H9 (cell line): Measurements from ENCODE around the gene GLT6D1. TPM values are rescaled to one million over a fixed set of nuclear protein-coding genes. Genes with fewer than 3 reads are reported as not detected.

Experiments used
- DNase-seq: peaks from one replicate; pipeline ENCODE4 v3.0.0-alpha.2; 2017
- H2AFZ ChIP-seq: one replicate; pipeline ENCODE4 v1.6.1; 2013; ENCODE audit warnings: mild to moderate bottlenecking, low read length, control low read depth, moderate library complexity
- H2AK5ac ChIP-seq: 2 replicates; pipeline ENCODE4 v1.6.1; 2013; ENCODE audit warnings: low read length, control low read depth, mixed read lengths; ENCODE audit not compliant: insufficient read length
- H2BK120ac ChIP-seq: one replicate; pipeline ENCODE4 v1.6.1; 2013; ENCODE audit warnings: low read depth, mild to moderate bottlenecking, low read length, control low read depth, inconsistent platforms; ENCODE audit not compliant: poor library complexity, severe bottlenecking
- H2BK12ac ChIP-seq: 2 replicates; pipeline ENCODE4 v1.6.1; 2013; ENCODE audit warnings: low read length, control low read depth, mixed read lengths, low read depth; ENCODE audit not compliant: insufficient read length
- H2BK15ac ChIP-seq: 2 replicates; pipeline ENCODE4 v1.6.1; 2013; ENCODE audit warnings: low read depth, low read length, control low read depth
- H2BK20ac ChIP-seq: one replicate; pipeline ENCODE4 v1.6.1; 2013; ENCODE audit warnings: low read depth, mild to moderate bottlenecking, low read length, control low read depth, inconsistent platforms; ENCODE audit not compliant: poor library complexity, severe bottlenecking
- H2BK5ac ChIP-seq: 2 replicates; pipeline ENCODE4 v1.6.1; 2013; ENCODE audit warnings: low read length, control low read depth, mixed read lengths; ENCODE audit not compliant: insufficient read length
- H3K14ac ChIP-seq: 2 replicates; pipeline ENCODE4 v1.6.1; 2013; ENCODE audit warnings: low read length, control low read depth; ENCODE audit not compliant: insufficient read depth
- H3K18ac ChIP-seq: 2 replicates; pipeline ENCODE4 v1.6.1; 2013; ENCODE audit warnings: low read depth, mild to moderate bottlenecking, mixed read lengths, low read length, control low read depth; ENCODE audit not compliant: insufficient read length
- H3K23ac ChIP-seq: 2 replicates; pipeline ENCODE4 v1.6.1; 2013; ENCODE audit warnings: low read length, control low read depth, mixed read lengths, low read depth; ENCODE audit not compliant: insufficient read length
- H3K23me2 ChIP-seq: 2 replicates; pipeline ENCODE4 v1.6.1; 2013; ENCODE audit warnings: low read depth, mild to moderate bottlenecking, mixed read lengths, low read length, control low read depth; ENCODE audit not compliant: insufficient read length, poor library complexity, severe bottlenecking
- H3K27ac ChIP-seq: 2 replicates; pipeline ENCODE4 v1.5.1; 2013; ENCODE audit warnings: low read length, control low read depth, mixed read lengths, low read depth; ENCODE audit not compliant: insufficient read length
- H3K27me3 ChIP-seq: 2 replicates; pipeline ENCODE4 v1.6.1; 2013; ENCODE audit warnings: low read length, control low read depth, inconsistent platforms; ENCODE audit not compliant: insufficient read depth
- H3K4ac ChIP-seq: 2 replicates; pipeline ENCODE4 v1.6.1; 2013; ENCODE audit warnings: low read depth, mild to moderate bottlenecking, control low read depth, inconsistent platforms, low read length, moderate library complexity
- H3K4me1 ChIP-seq: 2 replicates; pipeline ENCODE4 v1.6.1; 2013; ENCODE audit warnings: low read length, control low read depth, inconsistent platforms; ENCODE audit not compliant: insufficient read depth
- H3K4me2 ChIP-seq: 2 replicates; pipeline ENCODE4 v1.6.1; 2013; ENCODE audit warnings: low read length, control low read depth, mixed read lengths; ENCODE audit not compliant: insufficient read length, insufficient read depth
- H3K56ac ChIP-seq: 2 replicates; pipeline ENCODE4 v1.6.1; 2013; ENCODE audit warnings: low read depth, mild to moderate bottlenecking, mixed read lengths, low read length, control low read depth; ENCODE audit not compliant: insufficient read length
- H3K79me1 ChIP-seq: 2 replicates; pipeline ENCODE4 v1.6.1; 2013; ENCODE audit warnings: low read depth, mild to moderate bottlenecking, moderate library complexity, low read length, control low read depth, inconsistent platforms; ENCODE audit not compliant: insufficient read depth, poor library complexity, severe bottlenecking
- H3K79me2 ChIP-seq: 2 replicates; pipeline ENCODE4 v1.6.1; 2013; ENCODE audit warnings: low read length, control low read depth, inconsistent platforms; ENCODE audit not compliant: insufficient read depth
- H3K9ac ChIP-seq: 2 replicates; pipeline ENCODE4 v1.6.1; 2013; ENCODE audit warnings: low read length, control low read depth, mixed read lengths; ENCODE audit not compliant: insufficient read length; ENCODE audit errors: extremely low read depth
- H3K9me3 ChIP-seq: one replicate; pipeline ENCODE4 v1.6.1; 2013; ENCODE audit warnings: low read depth, low read length, inconsistent platforms; ENCODE audit not compliant: control insufficient read depth
- H3T11ph ChIP-seq: one replicate; pipeline ENCODE4 v1.6.1; 2013; ENCODE audit warnings: mild to moderate bottlenecking, low read length, control low read depth, inconsistent platforms
- H4K20me1 ChIP-seq: one replicate; pipeline ENCODE4 v1.6.1; 2013; ENCODE audit not compliant: control insufficient read depth, insufficient read length, insufficient read depth
- H4K5ac ChIP-seq: 2 replicates; pipeline ENCODE4 v1.6.1; 2013; ENCODE audit warnings: low read depth, mild to moderate bottlenecking, mixed read lengths, low read length, control low read depth; ENCODE audit not compliant: insufficient read length
- H4K8ac ChIP-seq: replicated peaks from 2 replicates; pipeline ENCODE4 v1.6.1; 2013; ENCODE audit warnings: low read length, control low read depth, mixed read lengths, low read depth; ENCODE audit not compliant: insufficient read length
- H4K91ac ChIP-seq: 2 replicates; pipeline ENCODE4 v1.6.1; 2013; ENCODE audit warnings: low read depth, mild to moderate bottlenecking, moderate library complexity, mixed read lengths, low read length, control low read depth; ENCODE audit not compliant: insufficient read length
- H3K27ac Mint-ChIP-seq, 3 experiments: 2 replicates in 2 of 3; 3 replicates in 1 of 3; pipeline ENCODE4 v1.8.0; 2020 to 2021; ENCODE audit warnings: mixed read lengths in 3 of 3, mild to moderate bottlenecking in 1 of 3, moderate library complexity in 1 of 3
- H3K27me3 Mint-ChIP-seq: 2 replicates; pipeline ENCODE4 v1.8.0; 2021; ENCODE audit warnings: low read depth, mild to moderate bottlenecking, moderate library complexity, mixed read lengths
- H3K36me3 Mint-ChIP-seq, 3 experiments: 2 replicates in 2 of 3; 3 replicates in 1 of 3; pipeline ENCODE4 v1.8.0; 2020 to 2021; ENCODE audit warnings: low read depth in 3 of 3, mixed read lengths in 3 of 3; ENCODE audit not compliant: insufficient read depth in 1 of 3
- H3K4me1 Mint-ChIP-seq, 2 experiments: 2 replicates each; pipeline ENCODE4 v1.8.0; 2020; ENCODE audit warnings: mixed read lengths in 2 of 2
- H3K4me3 Mint-ChIP-seq, 2 experiments: 2 replicates in 1 of 2; 3 replicates in 1 of 2; pipeline ENCODE4 v1.8.0; 2020 to 2021; ENCODE audit warnings: mild to moderate bottlenecking in 2 of 2, mixed read lengths in 2 of 2, moderate library complexity in 1 of 2
- H3K9me3 Mint-ChIP-seq, 2 experiments: 2 replicates in 1 of 2; 3 replicates in 1 of 2; pipeline ENCODE4 v1.8.0; 2020; ENCODE audit warnings: mild to moderate bottlenecking in 2 of 2, mixed read lengths in 2 of 2, moderate library complexity in 1 of 2
- WGBS: extraction: QIAGEN DNeasy Blood & Tissue Kit; methylation state at CpG from one replicate; pipeline ENCODE4 v1.1.7; 2013; ENCODE audit warnings: missing lambda C conversion rate, low lambda C conversion rate, mixed read lengths; ENCODE audit not compliant: insufficient read length; ENCODE audit errors: extremely low coverage; 5-methylcytosine and 5-hydroxymethylcytosine counted together
- total RNA-seq: library from RNA; stranded (reverse); gene quantifications from 2 replicates; pipeline ENCODE4 v1.2.1, GENCODE V29; 2021
- TF ChIP-seq, protein P1 (sequence below): fragments of 200-600 bp; sonication (generic); conservative IDR thresholded peaks from 3 replicates; pipeline ENCODE4 v1.8.0; 2021; ENCODE audit warnings: antibody characterized with exemption, mild to moderate bottlenecking

The GLT6D1 gene
- total RNA-seq, 1 experiment from 2014 or later: not detected

DNA sequence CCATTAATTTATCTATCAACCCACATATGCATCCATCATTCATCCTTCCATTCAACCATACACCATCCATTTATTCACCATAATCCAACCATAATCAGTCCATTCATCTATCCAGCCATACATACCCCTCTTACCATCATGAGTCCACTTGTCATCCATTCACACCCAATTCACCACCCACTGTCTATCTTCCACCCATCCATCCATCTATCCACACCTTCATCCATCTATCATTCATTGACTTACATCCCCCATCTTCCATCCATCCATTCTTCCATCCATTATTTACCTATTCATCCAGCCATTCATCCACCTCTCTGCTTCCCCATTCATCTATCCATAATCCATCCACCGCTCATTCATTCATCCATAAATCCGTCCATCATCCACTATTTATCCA, 60.0 kb downstream of the GLT6D1 start:
- no peak overlapping the region for H2BK15ac ChIP-seq
- H3K9me3 Mint-ChIP-seq: peaks cover 6 to 9% of the 10 kb centered on the region in 2 experiments; a peak in 4 of 5 replicates
- H3K4me1 ChIP-seq: no peaks in the 10 kb centered on the region
- no peak overlapping the region for H4K5ac ChIP-seq
- 100% methylated on average over 2 of the region's 2 CpGs for WGBS
- no peak overlapping the region for H3K4me2 ChIP-seq
- H2AK5ac ChIP-seq: no peak overlapping the region
- H2BK20ac ChIP-seq: no peak overlapping the region
- H2AFZ ChIP-seq: no peak overlapping the region
- no peak overlapping the region for H3K9ac ChIP-seq
- H3K79me1 ChIP-seq: no peaks in the 10 kb centered on the region
- H3K27ac ChIP-seq: no peak overlapping the region
- H3K18ac ChIP-seq: no peak overlapping the region
- TF ChIP-seq, protein P1, sequence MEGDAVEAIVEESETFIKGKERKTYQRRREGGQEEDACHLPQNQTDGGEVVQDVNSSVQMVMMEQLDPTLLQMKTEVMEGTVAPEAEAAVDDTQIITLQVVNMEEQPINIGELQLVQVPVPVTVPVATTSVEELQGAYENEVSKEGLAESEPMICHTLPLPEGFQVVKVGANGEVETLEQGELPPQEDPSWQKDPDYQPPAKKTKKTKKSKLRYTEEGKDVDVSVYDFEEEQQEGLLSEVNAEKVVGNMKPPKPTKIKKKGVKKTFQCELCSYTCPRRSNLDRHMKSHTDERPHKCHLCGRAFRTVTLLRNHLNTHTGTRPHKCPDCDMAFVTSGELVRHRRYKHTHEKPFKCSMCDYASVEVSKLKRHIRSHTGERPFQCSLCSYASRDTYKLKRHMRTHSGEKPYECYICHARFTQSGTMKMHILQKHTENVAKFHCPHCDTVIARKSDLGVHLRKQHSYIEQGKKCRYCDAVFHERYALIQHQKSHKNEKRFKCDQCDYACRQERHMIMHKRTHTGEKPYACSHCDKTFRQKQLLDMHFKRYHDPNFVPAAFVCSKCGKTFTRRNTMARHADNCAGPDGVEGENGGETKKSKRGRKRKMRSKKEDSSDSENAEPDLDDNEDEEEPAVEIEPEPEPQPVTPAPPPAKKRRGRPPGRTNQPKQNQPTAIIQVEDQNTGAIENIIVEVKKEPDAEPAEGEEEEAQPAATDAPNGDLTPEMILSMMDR: no peak
- no peaks in the 10 kb centered on the region for H3K9me3 ChIP-seq
- no peak overlapping the region for H3K4ac ChIP-seq
- no peaks in the 10 kb centered on the region for H4K20me1 ChIP-seq
- H3K27me3 Mint-ChIP-seq: peaks cover 15% of the 10 kb centered on the region
- no peak overlapping the region for H3T11ph ChIP-seq
- no peaks in the 10 kb centered on the region for H3K27me3 ChIP-seq
- H4K91ac ChIP-seq: no peak overlapping the region
- no peak overlapping the region for H3K23ac ChIP-seq
- no peak overlapping the region for H2BK12ac ChIP-seq
- no peak overlapping the region for H3K14ac ChIP-seq
- H3K56ac ChIP-seq: no peak overlapping the region
- no peaks in the 10 kb centered on the region for H3K79me2 ChIP-seq
- DNase-seq: no peak
- no peak overlapping the region for H4K8ac ChIP-seq
- no peak overlapping the region for H3K27ac Mint-ChIP-seq
- no peak overlapping the region for H3K4me3 Mint-ChIP-seq
- H2BK120ac ChIP-seq: no peak overlapping the region
- no peak overlapping the region for H2BK5ac ChIP-seq
- H3K4me1 Mint-ChIP-seq: peaks cover 0 to 2% of the 10 kb centered on the region in 2 experiments; a peak in 2 of 4 replicates
- H3K36me3 Mint-ChIP-seq: peaks cover 0 to 3% (median 0%) of the 10 kb centered on the region in 3 experiments; a peak in 1 of 7 replicates
- no peaks in the 10 kb centered on the region for H3K23me2 ChIP-seq
